GM18873 (cell line): ENCODE data around the gene KLHDC8B.
"Not testable (repeated sequence)": the region's sequence is repeated elsewhere in the genome, so short reads cannot be mapped to it uniquely, and the experiment has no call there.

Experiments used
- ATAC-seq: cut with Tn5 transposase; IDR thresholded peaks from one replicate; pipeline ENCODE4 v1.9.1; 2021; ENCODE audit warnings: mild to moderate bottlenecking, moderate library complexity, moderate number of reproducible peaks; ENCODE audit not compliant: unreplicated experiment, low FRiP score

KLHDC8B gene

DNA sequence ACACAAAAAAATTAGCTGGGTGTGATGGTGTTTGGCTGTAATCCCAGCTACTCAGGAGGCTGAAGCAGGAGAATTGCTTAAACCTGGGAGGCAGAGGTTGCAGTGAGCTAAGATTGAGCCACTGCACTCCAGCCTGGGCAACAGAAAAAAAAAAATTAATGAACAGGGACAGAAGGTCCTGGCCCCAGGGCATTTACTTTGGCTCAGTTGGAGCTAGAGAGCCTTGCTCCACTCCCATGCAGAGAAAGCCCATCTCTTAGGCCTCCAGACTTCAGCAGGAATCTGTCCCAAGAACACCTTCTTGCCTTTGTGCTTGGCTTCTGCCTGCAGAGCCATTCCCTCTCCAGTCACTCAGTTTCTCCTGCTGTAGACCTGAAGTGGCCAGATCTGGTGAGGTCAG lies 8.7 kb downstream of the KLHDC8B start:
- no peak for ATAC-seq

DNA sequence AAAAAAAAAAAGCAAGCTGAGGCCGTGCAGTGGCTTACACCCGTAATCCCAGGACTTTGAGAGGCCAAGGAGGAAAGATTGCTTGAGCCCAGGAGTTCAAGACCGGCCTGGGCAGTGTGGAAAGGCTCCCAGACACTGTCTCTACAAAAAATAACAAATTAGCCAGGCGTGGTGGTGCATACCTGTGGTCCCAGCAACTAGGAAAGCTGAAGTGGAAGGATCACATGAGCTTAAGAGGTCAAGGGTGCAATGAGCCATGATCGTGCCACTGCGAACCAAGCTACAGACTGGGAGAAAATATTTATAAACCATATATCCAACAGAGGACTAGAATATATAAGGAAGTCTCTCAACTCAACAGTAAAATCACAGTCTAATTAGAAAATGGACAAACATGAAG lies 10.0 kb downstream of the KLHDC8B start:
- no peak for ATAC-seq

DNA sequence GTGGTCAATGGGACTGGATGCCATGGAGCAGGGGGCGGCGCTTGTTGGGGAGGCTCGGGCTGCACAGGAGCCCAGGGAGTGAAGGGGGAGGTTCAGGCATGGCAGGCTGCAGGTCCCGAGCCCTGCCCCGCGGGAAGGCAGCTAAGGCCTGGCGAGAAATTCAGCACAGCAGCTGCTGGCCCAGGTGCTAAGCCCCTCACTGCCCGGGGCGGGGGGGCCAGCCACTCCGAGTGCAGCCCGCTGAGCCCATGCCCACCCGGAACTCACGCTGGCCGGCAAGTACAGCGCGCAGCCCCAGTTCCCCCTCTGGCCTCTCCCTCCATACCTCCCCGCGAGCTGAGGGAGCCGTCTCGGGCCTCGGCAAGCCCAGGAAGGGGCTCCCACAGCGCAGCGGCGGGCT lies 11.3 kb downstream of the KLHDC8B start:
- ATAC-seq: no peak

DNA sequence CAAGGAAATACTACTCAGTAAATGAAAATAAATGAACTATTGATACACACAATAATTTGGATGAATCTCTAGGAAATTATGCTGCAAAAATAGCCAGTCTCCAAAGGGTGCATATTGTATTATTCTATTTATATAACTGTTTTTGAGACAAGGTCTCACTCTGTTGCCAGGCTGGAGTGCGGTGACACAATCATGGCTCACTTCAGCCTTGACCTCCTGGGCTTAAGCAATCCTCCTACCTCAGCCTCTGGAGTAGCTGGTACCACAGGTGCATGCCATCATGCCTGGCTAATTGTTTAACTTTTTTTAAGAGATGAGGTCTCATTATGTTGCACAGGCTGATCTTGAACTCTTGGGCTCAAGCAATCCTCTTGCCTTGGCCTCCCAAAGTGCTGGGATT lies 12.5 kb downstream of the KLHDC8B start:
- no peak for ATAC-seq

DNA sequence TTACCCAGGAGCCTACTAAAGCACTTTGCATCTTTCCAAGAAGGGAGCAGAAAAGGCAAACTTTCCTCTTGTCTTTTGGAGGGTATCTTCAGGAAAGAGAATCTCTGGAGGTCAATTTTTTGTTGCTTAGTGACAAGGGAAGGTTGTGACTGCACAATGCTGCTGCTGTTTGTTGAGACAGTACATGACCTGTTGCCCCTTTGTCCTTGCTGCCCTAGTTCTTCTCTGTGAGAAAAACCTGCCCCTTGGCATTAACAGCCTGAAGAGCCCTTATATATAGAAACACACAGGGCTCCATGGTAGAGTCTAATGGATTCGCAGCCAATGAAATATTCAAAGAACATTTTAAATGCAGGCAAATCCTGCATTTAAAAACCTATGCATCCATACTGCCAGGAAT lies 20.3 kb downstream of the KLHDC8B start:
- no peak for ATAC-seq

DNA sequence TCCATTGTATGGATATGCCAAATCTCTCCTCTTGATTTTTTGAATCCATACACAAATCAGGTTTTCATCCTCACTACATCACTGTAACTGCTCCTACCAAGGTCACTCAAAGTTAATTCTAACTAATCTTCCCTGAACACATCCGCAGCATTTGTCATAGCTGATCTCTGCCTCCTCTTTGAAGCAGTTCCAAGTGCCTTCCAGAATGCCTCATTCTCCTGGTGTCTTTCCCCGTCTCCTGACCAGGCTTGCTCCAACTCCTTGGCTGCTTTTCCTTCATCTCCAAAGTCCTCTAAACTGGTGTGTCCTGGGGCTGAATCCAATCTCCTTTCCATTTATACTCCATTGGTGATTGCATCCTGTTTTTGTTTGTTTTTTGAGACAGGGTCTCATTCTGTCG lies 26.8 kb downstream of the KLHDC8B start:
- ATAC-seq: no peak

DNA sequence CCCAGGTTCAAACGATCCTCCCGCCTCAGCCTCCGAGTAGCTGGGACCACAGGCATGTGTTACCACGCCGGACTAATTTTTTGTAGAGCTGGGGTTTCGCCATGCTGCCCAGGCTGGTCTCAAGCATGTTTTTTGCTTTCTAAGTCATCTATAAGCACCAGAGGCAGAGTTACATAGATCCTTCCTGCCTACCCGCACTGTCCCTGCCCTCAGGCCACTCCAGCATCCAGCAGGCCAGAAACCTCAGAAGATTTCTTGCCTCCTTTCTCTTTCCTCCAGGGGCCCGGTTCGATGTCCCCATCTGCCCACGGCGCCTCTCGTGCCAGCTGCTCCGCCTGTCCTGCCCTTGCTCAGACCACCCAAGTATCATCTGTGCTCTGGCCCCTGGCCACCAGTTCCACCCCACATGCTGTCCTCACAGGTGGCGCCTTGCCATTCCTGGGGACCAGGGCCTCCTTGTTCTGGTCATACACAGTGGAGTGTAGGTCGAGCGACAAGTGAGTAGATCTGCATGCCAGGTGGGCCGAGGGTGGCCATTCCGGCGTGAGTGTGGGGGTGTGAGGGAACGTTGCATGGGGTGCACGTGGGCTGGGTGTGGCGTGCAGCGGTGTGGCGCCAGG lies 27.3 kb downstream of the KLHDC8B start:
- no peak for ATAC-seq

DNA sequence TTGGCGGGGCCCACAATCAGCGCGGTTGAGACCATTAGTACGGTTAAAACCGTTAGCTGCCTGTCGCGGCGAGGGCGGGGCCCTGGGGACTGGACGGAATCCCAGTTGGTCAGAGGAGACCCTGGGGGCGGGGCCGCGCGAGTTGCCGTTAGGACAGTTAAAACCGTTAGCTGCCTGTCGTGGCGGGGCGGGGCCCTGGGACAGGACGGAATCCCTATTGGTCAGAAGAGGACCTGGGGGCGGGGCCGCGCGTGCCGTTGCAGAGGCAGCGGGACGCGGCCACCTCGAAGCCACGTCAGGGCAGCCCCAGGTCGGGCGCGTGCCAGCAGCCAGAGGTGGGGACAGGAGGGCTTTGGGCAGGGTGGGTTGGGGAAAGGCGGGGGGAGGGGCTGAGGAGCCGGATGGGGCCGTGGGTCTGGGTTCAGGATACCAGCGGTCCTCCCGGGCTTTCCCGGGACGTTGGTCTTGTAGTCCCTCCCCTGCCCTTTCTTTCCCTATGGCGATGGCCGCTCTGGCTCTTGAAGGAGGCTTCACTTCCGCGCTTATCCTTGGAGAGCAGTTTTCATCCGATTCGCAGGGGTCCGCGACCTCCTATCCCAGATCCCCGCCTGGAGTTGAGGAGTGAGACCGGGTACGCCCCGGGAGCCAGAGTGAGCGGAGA lies 28.0 kb downstream of the KLHDC8B start:
- no peak for ATAC-seq

DNA sequence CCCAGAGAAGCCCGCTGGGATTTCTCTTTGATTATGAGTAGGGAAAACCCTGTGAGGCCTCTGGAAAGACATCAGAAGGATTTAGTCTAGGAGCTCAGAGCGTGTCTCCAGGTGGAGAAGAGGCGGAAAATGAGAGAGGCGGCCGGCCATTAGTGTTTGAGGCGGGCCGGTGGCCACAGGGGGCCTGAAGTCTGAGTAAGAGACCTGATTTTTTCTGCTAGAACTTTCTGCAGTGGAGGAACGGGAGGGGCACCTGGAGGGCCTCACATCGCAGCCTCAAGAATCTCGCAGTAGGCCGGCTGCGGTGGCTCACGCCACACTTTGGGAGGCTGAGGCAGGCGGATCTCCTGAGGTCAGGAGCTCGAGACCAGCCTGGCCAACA lies 28.5 kb downstream of the KLHDC8B start:
- ATAC-seq: no peak

DNA sequence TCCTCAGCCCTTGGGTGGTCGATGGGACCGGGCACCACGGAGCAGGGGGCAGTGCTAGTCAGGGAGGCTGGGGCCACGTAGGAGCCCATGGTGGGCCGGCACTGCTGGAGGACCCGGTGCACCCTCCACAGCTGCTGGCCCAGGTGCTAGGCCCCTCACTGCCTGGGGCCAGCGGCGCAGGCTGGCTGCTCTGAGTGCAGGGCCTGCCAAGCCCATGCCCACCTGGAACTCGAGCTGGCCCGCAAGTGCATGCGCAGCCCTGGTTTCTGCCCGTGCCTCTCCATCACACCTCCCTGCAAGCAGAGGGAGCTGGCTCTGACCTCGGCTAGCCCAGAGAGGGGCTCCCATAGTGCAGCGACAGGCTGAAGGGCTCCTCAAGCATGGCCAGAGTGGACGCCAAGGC lies 42.1 kb downstream of the KLHDC8B start:
- no peak for ATAC-seq

DNA sequence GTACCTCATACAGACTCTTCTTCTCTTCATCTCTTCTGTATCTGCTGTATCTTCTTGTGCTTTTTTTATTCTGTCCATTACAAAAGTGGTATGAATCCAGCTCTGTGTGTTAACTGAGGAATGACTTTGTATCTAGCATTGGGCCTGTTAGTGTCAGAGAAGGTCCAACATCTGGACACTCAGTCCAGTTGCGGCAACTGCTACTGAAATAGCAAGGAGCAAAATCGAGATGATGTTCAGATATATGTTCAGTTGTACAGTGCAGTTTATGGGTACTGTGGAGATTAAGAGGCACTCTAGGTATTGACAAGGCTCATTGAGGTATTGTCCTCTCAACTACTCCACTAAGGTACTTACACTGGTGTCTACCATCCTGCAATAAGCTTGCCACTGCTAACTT lies 42.6 kb downstream of the KLHDC8B start:
- ATAC-seq: no peak

DNA sequence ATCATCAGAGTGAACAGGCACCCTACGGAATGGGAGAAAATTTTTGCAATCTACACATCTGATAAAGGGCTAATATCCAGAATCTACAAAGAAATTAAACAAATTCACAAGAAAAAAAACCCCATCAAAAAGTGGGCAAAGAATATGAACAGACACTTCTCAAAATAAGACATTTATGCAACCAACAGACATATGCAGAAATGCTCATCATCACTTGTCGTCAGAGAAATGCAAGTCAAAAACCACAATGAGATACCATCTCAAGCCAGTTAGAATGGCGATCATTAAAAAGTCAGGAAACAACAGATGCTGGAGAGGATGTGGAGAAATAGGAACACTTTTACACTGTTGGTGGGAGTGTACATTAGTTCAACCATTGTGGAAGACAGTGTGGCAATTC lies 45.3 kb downstream of the KLHDC8B start:
- not testable (repeated sequence) for ATAC-seq

DNA sequence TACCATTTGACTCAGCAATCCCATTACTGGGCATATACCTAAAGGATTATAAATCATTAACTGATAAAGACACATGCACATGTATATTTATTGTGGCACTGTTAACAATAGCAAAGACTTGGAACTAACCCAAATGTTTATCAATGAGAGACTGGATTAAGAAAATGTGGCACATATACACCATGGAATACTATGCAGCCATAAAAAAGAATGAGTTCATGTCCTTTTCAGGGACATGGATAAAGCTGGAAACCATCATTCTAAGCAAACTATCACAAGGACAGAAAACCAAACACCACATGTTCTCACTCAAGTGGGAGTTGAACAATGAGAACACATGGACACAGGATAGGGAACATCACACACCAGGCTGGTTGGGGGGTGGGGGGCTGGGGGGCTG lies 45.7 kb downstream of the KLHDC8B start:
- ATAC-seq: not testable (repeated sequence)

DNA sequence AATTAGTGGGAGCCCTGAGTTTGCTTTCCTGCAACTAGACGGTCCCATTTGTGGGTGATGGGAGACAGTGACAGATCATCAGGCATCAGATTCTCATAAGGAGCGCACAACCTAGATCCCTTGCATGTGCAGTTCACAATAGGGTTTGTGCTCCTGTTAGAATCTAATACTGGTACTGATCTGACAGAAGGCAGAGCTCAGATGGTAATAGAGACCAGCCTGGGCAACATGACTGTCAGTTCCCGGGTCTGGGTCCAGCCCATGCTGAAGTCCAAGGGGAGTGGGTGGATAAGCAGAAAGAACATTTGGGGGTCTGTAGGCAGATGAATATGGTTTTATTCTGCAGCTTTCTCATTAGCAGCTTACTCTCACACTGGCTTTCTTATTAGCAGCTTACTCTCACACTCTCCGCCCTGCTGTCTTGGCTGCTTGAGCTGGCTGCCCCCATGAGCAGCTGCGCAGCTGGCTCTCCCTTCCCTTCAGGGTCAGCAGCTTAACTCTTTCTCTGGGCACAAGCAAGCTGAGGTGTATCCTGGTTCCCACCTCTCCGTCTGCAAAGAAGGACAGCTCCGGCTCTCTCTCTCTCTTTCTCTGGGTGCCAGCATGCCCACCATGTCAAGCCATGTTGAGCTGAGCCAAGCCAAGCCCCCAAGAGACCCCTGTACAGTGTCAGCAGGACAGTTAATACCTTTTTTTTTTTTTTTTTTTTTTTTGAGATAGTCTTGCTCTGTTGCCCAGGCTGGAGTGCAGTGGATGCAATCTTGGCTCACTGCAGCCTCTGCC lies 46.5 kb downstream of the KLHDC8B start:
- ATAC-seq: no peak

DNA sequence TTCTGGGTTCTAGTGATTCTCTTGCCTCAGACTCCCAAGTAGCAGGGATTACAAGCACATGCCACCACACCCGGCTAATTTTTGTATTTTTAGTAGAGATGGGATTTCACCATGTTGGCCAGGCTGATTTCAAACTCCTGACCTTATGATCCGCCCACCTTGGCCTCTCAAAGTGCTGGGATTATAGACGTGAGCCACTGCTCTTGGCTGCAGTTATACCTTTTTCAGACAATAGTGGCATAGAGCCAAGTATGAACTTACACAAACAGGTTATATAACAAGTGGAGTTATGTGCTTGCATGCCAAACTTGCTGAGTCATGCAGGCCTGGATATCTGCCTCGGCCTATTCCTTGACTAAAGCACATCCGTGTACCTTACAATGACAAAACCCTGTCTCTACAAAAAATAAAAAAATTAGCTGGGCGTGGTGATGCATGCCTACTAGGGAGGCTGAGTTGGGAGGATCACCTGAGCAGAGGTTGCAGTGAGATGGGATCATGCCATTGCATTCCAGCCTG lies 47.1 kb downstream of the KLHDC8B start:
- not testable (repeated sequence) for ATAC-seq

DNA sequence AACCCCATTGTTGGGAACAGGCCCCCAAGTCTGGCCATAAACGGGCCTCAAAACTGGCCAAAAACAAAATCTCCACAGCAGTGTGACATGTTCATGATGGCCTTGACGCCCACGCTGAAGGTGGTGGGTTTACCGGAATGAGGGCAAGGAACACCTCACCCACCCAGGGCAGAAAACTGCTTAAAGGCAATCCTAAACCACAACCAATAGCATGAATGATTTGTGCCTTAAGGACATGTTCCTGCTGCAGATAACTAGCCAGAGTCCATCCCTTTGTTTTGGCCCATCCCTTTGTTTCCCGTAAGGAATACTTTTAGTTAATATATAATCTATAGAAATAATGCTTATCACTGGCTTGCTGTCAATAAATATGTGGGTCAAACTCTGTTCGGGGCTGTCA lies 47.7 kb downstream of the KLHDC8B start:
- ATAC-seq: no peak

DNA sequence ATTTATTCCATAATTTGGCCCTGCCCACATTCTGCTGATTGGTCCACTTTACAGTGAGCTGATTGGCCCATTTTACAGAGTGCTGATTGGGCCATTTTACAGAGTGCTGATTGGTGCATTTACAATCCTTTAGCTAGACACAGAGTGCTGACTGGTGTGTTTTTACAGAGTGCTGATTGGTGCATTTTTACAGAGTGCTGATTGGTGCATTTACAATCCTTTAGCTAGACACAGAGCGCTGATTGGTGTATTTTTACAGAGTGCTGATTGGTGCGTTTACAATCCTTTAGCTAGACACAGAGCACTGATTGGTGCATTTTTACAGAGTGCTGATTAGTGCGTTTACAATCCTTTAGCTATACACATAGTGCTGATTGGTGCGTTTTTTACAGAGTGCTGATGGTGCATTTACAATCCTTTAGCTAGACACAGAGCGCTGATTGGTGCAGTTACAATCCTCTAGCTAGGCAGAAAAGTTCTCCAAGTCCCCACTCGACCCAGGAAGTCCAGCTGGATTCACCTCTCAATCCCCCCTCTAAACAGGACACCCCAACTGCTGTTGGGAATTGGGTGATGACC lies 49.7 kb downstream of the KLHDC8B start:
- not testable (repeated sequence) for ATAC-seq

DNA sequence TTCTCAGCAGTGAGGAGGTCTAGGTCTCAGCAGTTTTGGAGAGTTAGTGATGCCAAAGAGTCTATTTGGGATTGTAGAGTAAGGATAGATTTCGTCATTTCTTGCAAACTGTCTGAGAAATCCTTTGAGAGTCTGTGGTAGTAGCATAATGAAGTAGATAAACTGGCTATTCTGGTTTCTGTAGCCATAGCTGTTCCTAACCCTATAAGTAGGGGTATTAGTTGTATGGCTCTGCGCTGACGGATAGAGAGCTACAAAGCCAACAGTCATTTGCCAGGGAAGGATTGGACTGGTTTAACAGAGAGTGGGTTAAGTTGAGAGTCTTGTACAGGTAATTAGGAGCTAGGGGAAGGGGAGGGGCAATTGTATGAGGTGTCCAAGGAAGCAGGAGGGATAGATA lies 50.6 kb downstream of the KLHDC8B start:
- ATAC-seq: no peak
